HG02798 (cell line): ENCODE results near the gene NPHP4.
"Not testable (repeated sequence)": the region's sequence is repeated elsewhere in the genome, so short reads cannot be mapped to it uniquely, and the experiment has no call there.

Source experiments
- ATAC-seq: cut with Tn5 transposase; IDR thresholded peaks from one replicate; pipeline ENCODE4 v1.9.1; 2021; ENCODE audit warnings: mild to moderate bottlenecking; ENCODE audit not compliant: unreplicated experiment, poor library complexity

Gene NPHP4

GRCh38 chr1:5868931-5869500 is 123.2 kb downstream of the NPHP4 start:
- no peak for ATAC-seq

- ATAC-seq: no peak
Observed at GRCh38 chr1:5865774-5866173, 126.5 kb downstream of the NPHP4 start.

DNA sequence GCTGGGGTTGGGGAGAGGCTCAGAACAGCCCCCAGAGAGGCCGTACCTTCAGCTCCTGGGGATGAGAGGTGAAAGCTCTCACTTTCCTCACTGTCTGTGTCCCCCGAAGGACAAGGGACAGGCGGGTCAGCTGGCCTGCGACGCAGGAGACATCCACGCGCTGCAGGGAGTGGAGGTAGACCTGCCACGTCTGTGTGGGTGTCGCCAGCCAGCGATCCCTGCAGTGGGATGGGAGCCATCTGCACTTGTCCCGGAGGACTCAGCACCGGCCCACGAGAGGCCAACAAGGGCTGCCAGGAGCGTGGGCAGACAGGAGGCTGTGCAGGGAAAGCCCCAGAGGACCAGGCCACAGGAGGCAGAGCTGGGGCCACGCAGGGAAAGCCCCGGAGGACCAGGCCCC is 127.2 kb downstream of the NPHP4 start:
- ATAC-seq: no peak

- ATAC-seq: no peak
Observed at GRCh38 chr1:5864256-5864655, 128.0 kb downstream of the NPHP4 start.

DNA sequence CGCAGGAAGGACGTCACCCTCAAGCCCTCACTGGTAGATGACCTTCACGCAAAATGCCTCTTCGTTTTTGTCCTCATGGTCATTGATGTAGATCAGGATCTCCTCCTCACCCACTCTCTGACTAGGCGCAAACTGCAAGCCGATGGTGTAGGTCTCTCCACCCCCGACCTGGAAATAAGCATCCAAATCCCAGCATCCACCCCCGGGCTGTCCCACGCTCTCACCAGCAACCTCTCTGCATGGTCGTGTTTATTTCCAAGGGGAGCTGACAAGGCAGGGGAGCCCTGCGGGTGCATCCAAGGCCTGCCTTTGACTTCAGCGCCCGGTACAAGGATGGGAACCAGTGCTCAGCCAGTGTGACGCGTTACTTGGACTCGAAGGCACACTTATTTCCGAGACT is 129.0 kb downstream of the NPHP4 start:
- ATAC-seq: no peak

DNA sequence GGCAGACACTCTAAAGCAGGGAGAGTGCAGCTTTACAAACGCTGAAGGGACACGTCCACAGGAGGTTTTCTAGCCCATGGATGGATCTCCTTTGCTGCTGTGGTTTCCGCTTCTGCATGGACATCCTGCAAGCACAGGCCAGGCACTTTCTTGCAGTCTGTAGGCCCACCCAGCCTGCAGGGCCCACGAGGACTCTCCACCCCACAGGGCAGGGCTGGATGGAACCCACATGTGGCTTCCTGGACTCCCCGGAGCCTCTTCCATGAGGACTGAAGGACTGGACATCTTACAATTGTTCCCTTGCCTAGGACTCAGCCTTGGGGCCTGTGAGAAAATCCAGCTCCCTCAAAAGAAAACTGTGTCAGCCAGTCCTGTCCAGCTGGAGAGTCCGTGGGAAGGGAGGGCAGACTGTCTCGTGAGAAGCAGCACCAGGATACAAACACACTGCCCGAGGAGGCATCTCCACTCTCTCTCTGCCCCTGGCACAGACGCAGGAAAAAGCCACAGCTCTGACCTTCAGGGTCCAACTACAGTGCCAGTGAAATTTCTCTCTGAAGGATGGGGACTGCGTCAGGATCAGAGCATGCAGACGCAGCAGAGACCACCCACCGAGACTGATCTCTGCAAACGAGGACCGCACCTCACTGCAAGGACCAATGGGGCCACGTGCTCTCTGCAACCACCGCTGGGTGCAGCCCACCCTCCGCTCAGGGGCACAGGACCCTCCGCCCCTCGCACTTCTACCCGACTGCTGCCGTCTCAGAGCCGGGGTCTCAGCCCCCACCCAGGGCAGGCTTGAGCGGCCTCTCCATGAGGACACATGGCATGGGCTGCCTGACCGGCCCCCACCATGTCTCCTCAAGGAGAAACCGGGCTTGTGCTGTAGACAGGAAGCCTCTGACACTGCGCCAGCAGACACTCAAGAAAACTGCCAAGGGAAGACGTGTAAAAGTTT is 130.1 kb downstream of the NPHP4 start:
- no peak for ATAC-seq

DNA sequence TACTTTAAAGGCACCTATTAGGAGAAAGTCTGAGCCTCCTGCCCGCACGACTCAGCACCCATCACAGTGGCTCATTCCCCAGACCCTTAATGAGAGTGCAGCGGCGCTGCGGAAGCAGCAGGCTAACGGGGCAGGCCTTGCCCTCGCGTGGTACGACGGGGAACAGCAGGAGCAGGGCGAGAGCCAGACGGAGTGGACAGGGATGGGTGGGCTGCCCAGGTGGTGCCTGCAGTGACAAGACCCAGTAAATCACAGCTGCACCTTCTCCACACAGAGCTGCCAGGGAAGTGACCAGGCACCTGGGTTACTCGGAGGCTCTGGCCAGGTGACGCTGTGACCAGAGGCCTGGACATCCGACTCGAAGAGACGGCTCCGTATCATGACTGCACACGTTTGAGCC is 131.9 kb downstream of the NPHP4 start:
- ATAC-seq: no peak

GRCh38 chr1:5859766-5860165 is 132.5 kb downstream of the NPHP4 start:
- ATAC-seq: no peak

DNA sequence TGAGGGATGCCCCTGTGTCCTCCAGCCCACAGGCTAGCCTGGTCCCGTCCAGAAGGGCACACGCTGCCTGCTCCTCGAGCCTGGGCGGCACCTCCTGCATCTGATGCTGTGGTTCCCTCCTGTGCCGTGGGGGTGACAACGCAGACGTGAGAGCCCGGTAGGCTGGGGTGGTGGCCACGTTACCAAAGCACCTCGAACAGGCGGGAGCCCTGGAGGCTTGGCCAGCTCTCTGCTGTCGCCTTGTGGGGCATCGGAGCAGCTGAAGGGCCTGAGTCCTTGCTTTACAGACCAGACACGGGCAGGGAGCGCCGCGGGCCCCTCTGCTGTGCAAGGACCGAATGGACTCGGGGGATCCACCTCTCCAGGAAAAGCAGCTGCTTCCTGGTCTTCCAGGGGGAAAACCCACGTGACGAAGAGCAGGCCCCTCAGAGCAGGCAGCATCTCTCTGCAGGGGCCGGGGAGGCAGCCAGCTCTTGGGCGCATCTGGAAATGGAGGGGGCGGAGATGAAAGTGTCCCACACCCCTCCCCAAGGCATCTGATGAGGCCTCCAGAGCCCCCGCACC is 133.3 kb downstream of the NPHP4 start:
- ATAC-seq: no peak

DNA sequence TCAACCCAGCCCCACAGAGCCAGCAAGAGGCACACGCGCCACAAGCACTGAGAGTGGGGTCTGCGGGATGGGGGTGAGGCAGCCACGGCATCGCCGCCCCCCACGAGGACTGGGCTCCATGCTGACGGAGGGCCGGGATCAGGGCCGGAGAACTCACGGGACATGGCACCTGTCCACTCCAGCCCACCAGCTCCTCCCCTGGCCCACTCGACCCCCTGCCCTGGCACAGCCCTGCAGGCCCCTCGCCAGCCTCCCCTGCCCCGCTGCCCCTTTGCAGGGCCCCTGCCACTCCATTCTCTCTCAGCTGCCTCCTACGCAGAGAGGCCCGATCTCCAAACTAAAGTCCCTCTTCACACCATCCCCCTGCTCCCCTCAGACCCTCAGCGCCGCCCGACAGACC is 134.0 kb downstream of the NPHP4 start:
- no peak for ATAC-seq

GRCh38 chr1:5857508-5858090 is 134.6 kb downstream of the NPHP4 start:
- ATAC-seq: no peak

DNA sequence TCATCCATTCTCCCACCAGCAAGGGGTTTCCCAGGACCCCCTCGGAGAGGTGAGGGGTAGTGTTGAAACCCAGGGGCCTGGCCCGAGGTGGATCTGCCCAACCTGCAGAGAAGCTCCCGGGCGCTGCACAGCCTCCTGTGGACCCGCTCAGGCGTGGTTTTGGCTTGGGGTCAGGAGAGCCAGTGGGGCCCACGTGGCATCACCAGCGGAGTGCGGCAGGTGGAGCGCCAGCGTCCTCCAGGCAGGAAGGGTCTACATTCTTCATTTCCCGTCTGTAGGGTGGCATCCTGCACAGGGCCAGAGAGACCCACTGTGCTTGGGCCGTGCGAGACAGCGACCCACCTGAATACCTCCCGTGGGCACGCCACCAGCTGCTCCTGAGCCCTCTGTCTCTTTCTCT is 135.2 kb downstream of the NPHP4 start:
- ATAC-seq: no peak

GRCh38 chr1:5856246-5856815 is 135.9 kb downstream of the NPHP4 start:
- no peak for ATAC-seq

DNA sequence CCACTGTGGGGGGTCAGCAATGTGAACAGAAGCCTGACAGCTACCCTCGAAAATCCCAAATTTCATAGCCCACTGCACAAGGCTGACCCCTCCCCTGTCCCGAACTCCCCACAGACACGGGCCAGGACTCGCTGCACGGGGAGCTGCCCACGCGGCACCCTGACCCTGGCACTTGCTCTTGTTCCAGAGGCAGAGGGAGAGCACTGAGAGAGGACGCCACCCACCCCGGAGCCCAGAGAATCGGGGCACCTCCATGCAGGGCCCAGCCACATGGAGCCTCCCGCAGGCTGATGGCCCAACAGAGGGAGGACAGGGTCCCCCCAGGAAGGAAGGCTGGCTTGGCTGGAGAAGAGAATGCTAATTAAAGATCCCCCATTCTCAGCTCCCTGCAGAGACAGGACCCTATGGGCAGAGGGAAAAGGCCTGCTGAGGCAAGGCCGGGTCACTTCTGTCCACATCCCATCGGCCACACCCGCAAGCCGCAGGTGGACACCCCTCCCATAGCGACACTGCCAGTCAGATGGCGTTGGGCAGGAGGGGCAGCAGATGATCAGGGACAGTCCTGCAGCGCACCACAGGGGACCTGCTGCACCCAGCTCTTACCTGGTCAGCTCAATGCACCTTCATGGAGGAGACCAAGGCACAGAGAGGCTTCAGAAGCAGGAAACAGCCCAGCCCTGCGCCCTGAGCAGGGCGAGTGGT is 136.9 kb downstream of the NPHP4 start:
- no peak for ATAC-seq

- no peak for ATAC-seq
Observed at GRCh38 chr1:5854754-5855153, 137.5 kb downstream of the NPHP4 start.

DNA sequence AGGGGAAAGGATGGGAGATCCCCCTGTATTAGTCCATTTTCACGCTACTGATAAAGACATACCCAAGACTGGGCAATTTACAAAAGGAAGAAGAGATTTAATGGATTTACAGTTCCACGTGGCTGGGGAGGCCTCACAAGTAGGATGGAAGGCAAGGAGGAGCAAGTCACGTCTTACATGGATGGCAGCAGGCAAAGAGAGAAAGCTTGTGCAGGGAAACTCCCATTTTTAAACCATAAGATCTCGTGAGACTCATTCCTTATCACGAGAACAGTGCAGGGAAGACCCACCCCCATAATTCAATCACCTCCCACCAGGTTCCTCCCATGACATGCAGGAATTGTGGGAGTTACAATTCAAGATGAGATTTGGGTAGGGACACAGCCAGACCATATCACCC is 138.4 kb downstream of the NPHP4 start:
- ATAC-seq: not testable (repeated sequence)

DNA sequence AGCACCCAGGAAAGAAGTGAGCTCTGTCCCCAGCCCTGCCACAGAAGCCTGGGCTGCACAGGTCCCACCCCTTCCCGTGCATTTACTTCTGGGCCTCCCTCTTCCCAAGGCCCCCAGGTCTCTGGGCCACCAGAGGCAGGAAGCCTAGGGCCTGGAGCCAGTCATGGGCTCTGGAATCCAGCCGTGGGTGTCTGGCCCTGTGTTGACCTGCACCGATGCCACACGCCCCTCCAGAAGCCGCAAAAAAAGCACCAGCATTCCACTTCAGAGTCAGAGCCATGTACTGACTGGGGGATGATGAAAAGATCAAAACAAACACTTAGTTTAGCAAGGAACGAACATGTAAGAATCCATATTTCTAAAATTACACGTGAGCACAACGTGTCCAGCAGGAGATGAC is 141.7 kb downstream of the NPHP4 start:
- no peak for ATAC-seq

- no peak for ATAC-seq
Observed at GRCh38 chr1:5849550-5849949, 142.7 kb downstream of the NPHP4 start.

DNA sequence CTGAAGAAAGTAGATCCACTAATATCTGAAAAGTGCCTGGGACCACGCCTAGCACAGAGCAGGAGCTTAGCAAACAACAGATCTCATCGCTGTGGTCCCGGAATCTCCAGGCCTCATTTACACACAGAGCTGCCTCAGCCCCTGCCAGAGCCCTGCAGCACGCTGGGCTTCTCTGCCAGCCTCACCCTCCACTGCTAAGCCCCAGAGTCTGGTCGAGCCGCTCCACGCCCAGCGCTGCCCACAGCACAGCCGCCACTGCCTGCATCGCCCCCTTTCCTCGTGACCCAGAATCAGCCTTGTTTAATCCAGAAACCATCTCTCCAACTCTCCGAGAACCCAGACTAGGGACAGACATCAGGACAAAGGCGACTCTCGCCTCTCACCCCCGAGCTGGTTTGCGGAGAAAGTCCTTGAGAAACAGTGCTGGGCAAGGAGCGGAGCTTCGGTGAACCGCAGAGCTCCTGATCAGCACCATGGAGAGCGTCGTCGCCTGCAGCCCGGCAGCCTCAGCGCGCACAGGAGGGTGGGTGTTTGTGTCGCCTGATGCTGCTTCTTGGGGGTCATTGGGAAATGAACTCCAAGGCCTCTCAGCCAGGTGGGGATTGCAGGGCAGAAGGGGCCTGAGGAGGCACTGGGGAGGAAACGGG is 145.1 kb downstream of the NPHP4 start:
- no peak for ATAC-seq

- ATAC-seq: no peak
Observed at GRCh38 chr1:5845376-5845775, 146.8 kb downstream of the NPHP4 start.
